Activated T-helper 1 cell treated with anti-CD3 and anti-CD28 coated beads, Interleukin-2, amount 50 U/mL, for 16 hours (primary cell): ENCODE data around the gene CATSPERZ.

Experiments
- DNase-seq, 2 donors: peaks; one replicate each; pipeline ENCODE4 v3.0.0-alpha.2; 2020; ENCODE audit warnings: low read depth in 1 of 2, low spot score in 1 of 2

CATSPERZ gene

DNA sequence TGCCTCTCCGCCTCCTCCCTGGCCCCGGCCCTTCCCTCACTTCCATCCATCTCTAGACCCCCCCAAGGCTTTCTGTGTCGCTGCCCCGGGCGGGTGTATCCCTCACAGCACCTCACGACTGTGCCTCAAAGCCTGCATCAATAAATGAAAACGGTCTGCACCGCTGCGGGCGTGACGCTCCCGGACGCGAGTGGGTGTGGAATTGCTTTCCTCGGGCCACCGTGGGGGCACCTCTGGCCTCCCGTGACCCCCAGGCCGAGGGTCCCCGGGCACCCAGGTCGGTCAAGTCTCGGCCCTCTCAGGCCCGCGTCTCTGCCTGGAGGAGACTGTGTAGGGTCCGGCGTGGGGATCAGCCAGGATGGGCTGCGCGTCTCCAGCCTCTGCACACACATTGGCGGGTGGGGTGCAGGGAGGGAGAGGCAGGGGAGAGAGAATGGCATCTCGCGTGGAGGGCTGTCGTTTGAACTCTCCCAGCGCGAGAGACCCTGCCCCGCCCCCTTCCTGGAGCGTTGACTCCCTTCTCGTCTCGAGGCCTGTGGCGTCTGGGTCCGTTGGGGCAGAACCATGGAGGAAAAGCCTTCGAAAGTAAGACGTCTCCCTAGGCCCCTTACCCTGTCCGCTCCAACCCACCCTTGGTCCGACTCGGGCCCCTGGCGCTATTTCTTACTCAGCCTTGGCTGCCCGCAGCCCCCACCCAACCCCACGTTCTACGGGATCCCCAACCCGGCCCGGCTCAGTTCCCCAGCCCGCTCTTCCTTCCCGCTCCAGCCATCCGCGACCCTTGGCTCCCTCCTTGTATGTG lies at the start of gene CATSPERZ:
Gene CATSPERZ, plus strand, starts transcription at position 512 of the 802 bp plus-strand sequence. Its CDS starts 53 bp downstream, at position 565.
- DNase-seq: no peak

- no peak for DNase-seq
These were observed 49.6 kb upstream of the CATSPERZ start for GRCh38 chr11:64250415-64251015.

- peak; percentile 42 to 63 for DNase-seq
These were observed 49.0 kb upstream of the CATSPERZ start, which contains the start of gene PLCB3 for GRCh38 chr11:64251016-64251752. TSS of gene PLCB3 (plus strand) at chr11:64251530. CDS start at chr11:64251650, 120 bp downstream.

DNA sequence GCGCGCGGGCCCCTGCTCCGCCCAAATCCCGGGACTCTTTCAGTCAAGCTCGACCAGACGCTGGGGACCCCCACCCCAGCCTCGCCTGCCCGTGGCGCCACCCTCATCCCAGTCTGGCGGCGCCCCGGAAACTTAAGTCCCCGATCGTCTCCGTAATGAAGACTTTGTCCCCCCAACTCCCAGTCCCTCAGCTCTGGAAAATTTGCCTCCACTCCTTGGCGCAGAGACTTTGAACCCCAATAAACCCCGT lies 48.5 kb upstream of the CATSPERZ start:
- no peak for DNase-seq

- DNase-seq: no peak
These were observed 47.9 kb upstream of the CATSPERZ start for GRCh38 chr11:64252003-64252872.

DNA sequence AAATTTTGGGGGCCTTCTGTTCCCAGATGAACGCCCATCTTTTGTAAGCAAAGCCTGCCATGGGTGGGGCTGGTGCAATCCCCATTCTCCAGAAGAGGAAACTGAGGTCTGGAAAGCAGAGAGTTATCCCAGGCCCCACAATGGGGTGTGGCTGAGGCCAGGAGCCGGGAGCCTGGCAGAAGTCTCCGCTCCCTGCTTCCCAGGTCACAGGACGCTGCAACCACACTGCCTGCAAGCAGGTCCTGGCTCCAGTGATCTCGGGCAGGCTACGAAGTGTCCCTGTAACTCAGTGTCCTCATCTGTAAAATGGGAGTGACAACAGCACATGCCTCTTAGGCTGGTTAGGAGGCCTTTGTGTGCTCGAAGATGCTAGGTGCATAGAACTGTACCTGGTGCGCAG lies 47.1 kb upstream of the CATSPERZ start:
- DNase-seq: no peak

DNA sequence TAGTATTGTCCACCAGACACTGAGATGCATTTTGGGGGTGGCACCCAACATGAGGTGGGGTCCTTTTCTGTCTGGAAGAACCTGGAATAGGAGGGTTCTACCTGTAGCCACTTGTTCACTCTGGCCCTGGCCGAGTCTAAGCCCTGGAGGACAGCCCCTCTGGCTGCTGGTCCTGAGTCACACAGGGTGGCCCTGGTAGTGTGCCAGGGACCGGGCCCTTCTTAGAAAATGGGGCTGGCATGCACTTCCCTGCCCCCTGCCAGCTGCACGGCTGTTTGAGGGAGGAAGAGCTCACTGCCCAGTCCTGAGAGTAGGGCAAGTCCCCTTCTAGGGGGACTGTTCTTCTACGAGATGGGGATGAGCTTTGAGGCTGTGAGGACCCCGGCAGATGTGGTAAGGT lies 46.7 kb upstream of the CATSPERZ start:
- DNase-seq: no peak

GRCh38 chr11:64254326-64254725 lies 45.8 kb upstream of the CATSPERZ start:
- no peak for DNase-seq

GRCh38 chr11:64255135-64256128 lies 44.7 kb upstream of the CATSPERZ start:
- no peak for DNase-seq

DNA sequence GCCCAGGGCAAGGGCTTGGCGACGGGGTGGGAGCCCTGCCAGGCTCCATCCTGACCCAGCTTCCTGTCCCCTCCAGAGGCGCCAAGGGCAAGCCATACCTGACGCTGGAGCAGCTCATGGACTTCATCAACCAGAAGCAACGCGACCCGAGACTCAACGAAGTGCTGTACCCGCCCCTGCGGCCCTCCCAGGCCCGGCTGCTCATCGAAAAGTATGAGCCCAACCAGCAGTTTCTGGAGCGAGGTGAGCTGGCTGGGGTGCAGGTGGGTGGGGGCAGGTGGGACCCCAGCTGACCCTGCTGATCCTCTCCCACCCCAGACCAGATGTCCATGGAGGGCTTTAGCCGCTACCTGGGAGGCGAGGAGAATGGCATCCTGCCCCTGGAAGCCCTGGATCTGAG lies 43.9 kb upstream of the CATSPERZ start:
- no peak for DNase-seq

DNA sequence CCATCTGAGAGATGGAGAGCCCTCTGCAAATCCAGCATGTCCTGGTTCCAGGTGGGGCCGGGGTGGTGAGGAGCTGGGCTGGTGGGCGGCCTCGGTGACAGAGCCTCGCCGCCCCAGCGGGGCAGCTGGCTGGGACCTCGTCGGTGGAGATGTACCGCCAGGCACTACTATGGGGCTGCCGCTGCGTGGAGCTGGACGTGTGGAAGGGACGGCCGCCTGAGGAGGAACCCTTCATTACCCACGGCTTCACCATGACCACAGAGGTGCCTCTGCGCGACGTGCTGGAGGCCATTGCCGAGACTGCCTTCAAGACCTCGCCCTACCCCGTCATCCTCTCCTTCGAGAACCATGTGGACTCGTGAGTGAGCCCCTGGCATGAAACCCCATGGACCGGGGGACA lies 41.8 kb upstream of the CATSPERZ start:
- DNase-seq: no peak

GRCh38 chr11:64258946-64259532 lies 41.1 kb upstream of the CATSPERZ start:
- no peak for DNase-seq

- no peak for DNase-seq
These were observed 40.6 kb upstream of the CATSPERZ start for GRCh38 chr11:64259533-64260067.

DNA sequence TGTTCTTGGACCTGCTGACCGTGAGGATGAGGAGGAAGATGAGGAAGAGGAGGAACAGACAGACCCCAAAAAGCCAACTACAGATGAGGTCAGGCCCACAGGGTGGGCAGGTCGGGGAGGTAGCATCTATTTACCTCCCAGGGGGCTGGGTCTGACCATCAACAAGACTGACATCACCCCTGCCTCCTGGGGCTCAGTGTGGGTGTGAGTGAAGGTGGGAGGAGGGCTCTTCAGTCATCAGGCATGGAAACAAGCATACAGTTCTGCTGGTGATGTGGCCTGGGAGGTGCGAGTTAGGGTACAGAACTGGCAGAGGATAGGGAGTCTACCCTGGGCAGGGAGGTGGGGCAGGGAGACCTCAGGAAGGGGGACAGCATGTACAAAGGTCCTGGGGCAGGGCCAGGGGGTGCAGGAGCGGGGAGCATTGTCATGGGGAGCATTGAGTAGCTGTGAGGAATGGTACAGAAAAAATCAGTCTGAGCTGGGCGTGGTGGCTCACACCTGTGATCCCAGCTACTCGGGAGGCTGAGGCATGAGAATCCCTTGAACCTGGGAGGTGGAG lies 39.9 kb upstream of the CATSPERZ start:
- DNase-seq: no peak

GRCh38 chr11:64261556-64262080 lies 38.5 kb upstream of the CATSPERZ start:
- no peak for DNase-seq

- DNase-seq: no peak
These were observed 37.7 kb upstream of the CATSPERZ start for GRCh38 chr11:64262271-64263002.

DNA sequence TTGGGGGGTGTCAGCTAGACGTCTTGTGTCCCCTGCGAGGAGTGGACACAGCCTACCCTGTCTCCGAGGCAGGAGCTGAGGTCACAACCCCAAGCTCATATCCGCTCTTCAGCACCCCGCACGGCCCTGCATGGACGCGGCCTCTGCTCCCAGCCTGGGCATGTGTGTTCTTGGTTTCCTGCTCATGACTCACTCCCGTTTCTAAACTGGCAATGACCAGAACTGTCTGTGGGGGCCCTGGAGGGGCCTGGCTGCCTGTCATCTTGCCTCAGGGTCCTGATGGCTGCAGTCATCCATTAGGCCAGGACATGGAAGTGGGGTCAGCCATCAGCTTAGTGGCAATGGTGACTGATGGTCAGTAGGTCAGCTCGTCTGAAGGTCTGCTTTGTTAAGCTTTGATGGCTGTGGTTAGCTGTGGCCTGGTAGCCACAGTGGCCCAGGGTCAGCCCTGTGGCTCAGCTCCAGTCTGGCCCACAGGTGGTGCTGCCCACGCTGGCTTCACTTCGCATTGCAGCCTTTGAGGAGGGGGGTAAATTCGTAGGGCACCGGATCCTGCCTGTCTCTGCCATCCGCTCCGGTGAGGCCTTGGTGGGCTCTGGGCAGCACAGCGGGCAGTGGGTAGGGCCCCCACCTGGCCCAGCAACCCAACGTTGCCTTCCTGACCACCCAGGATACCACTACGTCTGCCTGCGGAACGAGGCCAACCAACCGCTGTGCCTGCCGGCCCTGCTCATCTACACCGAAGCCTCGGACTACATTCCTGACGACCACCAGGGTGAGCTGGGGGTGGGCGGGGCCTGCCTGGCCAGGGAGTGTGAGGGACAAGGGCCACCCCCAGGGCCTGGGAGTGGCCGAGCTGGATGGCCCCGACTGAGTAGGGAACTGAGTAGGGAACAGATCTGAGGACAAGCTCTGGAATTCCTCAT lies 36.9 kb upstream of the CATSPERZ start:
- no peak for DNase-seq
